Stimulated activated CD4-positive, alpha-beta T cell treated with anti-CD3 and anti-CD28 coated beads, Interleukin-12 subunit alpha, Interleukin-12 subunit beta, amount 100 ng/mL, for 24 hours (primary cell): Measurements from ENCODE around the gene PODXL2.

Source experiments
- DNase-seq, 2 experiments: peaks; one replicate each; pipeline ENCODE4 v3.0.0-alpha.2; 2020; ENCODE audit warnings: low read depth in 2 of 2

PODXL2 gene

DNA sequence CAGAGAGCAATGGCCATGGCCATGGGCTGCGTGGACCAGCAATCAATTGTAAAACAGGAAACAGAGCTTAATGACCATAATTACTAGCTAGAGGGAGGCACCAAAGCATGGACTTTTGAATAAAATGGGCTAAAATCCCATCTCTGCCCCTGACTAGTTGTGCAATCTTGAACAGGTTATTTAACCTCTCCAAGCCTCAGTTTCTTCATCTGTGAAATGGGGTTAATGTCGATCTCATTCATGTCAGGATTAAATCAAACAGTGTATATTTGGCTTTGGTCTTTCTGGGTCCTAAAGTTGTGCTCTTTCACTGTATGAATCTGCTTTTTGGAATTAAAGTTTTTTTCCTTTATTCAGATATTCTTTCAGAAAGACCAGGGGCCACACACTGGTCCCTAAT, 79.9 kb downstream of the PODXL2 start:
- no peak for DNase-seq

DNA sequence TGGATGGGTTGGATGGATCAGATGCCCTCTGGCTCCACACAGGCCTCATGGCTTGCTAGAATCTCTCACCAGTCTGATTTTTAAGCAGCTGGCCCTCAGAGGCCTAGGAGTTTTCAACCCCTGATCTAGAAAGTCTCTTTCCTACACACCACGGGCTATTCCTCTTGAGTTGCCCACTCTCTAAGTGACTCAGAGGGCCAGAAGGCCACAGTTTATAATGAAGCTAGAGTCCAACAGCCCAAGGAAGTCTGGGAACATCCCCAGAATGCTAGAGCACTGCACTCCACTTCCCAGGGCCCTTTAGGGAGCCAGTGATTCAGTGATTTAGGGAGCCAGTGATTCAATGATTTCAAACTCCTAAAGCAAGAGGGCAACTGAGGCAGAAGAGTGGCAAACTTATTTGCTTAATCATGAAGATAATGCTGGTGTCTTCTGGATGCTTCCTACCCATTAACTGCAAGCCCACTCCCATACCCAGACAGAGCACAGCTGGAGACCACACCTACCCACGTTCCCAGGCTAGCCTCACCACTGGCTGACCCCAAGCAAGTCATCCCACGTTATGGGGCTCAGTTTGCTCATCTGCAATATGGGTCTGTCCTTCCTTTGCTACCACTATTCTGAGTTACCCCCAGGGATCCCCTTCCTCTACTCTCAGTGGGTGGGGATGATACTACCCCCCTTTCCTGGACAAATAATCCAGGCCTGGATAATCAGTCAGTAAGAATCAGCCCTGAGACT, 80.5 kb downstream of the PODXL2 start:
- no peak for DNase-seq

DNA sequence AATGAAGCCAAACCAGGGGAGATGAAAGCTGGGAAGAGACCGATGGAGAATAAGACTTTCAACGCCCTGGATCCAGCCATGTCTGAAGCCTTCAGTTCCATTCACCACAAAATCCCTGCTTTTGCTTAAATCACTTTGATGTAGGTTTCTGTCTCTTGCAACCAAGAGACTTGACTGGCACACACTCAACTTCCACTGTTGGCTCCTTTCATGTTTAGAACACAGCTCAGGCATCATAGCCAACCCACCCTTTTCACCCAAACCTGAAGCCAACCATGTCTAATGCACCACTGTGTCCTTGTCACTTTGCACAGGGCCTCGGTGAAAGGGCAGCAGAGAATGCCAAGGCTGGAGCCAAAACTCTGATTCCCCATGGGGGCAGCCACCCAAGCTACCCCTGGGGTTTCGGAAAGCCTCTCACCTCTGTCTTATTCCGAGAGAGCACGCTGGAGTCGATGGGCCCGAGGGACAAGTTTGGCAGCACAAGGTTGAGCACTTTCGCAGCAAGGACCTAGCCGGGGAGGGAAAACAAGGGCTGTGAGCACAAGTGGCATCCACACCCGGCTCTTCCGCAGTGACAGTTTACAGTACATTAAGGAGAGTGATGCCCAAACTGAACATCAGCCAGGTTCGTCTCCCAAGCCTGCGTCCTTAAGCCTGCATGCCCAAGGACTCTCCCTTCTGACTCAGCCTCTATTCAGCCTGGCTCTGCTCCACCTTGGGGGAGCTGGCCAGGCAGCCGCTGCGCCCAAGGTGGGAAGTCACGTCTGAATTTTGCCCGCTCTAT, 81.4 kb downstream of the PODXL2 start:
- DNase-seq, result no peak

DNA sequence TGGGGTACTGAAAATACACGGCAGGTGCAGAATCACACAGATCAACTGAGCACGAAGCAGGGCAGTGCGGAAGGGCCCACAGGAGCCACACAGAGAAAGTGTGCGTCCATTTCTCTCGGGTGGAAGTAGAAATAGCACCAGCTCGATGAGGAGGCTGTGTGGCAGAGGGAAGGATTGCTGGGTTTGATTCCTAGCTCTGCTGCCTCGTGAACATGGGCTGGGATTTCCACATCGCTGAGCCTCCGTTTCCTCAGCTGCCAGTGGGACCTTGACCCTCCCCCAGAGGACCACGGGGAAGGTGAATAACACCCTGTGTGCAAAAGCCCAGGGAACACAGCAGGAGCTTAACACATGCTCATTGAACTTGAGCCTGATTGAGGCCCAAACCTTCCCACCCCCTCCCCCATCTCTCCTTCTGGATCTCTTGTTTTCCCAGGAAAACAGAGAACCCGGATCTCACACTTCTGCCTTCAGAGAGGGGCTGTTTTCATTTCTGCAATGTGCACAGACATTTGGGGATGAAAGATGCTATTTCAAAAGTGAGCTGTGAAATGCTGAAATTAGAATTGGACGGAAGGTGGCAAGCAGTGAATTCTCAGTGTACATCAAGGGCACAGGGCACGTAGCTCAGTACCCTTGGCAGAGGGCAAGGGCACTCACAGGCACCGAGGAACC, 82.2 kb downstream of the PODXL2 start:
- DNase-seq, result no peak

DNA sequence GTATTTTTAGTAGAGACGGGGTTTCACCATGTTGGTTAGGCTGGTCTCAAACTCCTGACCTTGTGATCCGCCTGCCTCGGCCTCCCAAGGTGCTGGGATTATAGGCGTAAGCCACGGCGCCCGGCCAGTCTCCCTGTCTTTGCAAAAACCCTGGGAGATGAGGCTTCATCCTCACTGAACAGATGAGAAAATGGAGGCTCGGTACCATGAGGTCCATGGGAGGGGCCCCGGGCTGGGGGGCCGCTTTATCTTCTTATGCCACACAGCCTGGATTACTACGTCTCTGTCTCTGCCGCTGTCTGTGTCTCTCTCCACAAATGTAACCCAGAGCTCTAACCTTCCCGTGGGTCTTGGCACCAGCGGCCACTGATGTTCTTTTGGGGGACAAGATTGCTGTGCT, 82.9 kb downstream of the PODXL2 start:
- DNase-seq, result no peak

DNA sequence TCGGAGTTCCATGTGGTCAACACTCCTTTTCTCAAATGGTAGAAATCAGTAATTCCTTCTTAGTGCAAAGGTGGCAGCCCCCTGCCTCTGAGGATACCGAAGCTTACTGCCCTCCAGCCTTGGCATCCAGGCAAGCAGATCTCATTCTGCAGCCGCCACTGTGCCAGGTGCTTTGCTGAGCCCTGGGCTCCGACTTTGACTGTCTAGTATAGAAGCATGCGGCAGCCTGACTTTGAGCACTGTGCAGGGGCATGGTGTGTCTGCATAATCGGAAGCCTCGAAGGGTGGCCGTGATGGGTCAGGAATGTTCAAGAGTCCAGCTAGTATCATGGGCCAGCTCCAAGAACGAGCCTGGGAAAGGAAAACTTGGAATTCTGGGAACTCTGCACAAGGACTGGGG, 83.5 kb downstream of the PODXL2 start:
- DNase-seq, result no peak

DNA sequence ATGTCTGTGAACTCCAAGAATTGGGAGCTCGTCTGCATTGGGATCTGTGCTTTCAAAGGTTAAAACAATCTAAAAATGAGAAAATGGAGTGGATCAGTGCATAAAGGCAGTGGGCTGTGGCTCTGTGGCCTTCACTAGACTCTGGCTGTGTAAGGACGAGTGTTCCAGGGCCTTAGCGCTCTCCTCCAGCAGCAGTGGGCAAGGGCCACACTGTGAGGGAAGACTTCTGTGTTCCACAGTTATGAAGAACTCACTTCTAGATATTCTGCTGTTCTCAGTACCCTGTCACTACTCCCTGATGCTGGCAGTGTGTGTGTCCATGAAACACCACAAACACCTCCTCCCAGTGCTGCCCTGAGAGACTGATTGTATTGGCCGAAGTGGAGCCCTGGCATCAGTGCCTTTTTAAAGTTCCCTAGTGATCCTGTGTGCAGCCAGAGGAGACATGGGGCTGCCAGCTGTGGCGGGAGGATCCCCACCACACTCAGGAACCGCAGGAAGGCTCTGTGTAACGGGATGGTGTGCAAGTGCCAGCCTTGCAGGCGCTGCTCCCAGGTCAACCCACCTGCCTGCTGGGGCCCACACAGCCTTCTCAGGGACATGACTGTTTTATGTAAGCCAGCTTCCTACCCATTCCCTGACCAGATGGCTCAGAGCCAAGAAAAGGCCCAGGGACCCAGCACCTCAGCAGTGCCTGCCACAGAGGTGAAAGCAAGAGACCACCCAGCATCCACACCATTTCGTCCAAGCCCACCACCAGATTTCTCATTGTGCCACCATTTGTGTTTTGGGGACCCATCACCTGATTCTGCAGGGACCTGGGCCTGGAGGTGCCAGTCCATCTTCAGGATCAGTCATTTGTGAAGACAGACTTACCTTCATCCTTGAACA, 84.1 kb downstream of the PODXL2 start:
- DNase-seq, result no peak

DNA sequence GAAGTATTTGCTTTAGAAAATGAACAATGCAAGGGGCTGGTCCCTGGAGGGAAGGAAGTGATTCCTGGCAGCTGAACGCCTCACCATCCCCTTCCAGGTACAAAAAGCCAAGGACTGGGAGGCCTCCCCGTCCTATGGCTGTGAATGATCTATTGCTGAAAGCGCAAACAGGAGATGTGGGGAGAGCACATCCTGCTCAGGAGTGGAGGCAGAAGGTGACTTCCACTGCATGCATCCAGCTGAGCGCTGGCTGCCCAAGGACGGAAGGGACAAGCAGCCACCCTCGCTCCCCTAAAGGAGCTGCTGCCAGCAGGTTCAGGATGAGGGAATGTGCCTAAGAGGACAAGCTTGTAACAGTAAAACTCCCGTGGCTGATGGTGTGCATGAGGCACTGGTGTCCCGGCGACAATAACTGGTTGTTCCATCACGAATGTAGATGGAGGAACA, 85.2 kb downstream of the PODXL2 start:
- no peak for DNase-seq

DNA sequence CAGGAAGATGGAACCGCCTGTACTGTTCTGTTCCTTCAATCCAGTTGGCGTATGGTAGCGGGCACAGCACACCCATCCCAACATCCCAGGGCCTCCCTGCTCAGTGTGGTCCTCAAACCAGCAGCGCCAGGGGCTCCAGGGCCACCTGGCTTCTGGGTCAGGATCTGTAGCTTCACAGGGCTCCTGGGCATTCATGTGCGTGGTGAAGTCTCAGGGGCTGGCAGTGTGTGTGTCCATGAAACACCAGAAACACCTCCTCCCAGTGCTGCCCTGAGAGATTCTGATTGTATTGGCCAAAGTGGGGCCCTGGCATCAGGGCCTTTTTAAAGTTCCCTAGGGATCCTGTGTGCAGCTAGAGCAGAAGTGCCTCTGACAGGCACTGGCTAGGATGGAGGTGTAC, 85.9 kb downstream of the PODXL2 start:
- DNase-seq, result no peak

DNA sequence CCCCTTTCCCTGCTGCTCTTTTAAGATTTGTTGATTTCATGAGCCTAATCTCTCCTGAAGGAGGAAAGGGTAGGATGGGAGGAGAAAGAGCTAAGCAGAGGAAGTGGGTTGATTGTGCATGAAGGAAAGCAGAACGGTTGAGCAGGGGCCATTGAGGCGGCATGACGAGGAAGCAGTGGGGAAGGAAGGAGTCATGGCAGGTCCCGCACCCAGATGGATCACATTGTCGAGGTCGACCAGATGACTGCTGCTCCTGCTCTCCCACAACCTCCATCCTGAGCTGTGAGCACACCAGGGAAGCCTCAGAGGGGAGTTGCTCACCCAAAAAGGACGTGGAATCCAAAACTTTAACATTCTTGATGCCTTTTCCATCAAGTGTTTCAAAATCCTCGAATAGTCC, 86.5 kb downstream of the PODXL2 start:
- no peak for DNase-seq

DNA sequence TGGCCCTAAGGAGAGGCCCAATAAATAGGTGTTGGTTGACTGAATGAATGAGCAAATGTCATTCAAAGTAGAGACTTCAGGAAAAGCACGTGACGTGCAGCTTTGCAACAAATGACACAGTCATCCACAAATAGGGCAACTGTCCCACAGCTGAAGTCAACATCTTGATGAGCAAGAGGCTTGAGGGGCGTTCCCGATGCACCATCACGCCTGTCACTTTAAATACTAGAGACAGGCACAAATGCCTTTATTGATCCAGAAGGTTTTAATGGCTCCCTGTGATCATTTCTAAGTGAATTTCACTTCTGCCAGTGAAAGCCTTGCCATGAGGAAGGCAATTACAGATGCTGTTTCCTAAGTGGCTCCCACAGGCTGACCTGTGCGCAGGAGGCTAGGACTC, 87.4 kb downstream of the PODXL2 start:
- no peak for DNase-seq

DNA sequence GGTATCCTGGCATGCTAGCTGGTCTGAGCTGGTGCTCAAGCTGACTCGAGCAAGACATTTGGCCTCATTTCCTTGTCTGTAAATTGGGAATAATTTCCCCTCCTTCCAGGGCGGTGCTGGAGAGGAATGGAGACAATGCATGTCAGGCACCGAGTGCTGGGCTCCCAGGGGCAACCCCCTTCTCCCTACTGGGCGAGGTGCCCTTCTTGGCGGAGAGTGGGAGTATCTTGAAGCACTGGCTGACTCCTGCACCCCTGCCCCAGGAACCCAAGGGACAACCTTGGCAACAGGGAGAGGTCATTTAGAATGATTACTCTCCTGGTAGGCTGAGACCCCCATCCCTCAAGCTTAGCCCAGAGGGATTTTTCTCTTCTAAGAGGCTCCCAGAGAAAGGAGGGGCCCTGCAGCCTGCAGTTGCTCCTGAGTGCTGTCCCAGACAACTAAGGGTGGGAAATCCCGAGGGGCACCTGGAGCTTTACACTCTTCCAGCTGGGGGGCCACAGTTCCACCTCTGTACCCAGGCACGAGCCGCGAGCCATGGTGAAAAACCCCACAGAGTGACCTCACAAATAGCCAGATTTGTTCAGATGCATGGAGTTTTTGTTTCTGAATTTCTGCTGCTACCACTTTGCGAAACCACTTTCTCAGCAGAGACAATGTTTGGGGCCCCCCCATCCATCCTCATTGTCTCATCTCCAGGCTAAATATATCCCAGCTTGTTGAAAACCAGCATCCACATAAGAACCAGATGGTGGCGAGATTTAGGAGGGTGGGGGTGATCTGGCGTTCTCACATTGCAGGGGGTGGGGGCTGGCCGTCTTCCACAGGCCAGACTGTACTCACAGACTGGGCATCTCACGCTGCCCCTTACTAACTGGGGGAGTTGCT, 88.6 kb downstream of the PODXL2 start:
- DNase-seq, result no peak

DNA sequence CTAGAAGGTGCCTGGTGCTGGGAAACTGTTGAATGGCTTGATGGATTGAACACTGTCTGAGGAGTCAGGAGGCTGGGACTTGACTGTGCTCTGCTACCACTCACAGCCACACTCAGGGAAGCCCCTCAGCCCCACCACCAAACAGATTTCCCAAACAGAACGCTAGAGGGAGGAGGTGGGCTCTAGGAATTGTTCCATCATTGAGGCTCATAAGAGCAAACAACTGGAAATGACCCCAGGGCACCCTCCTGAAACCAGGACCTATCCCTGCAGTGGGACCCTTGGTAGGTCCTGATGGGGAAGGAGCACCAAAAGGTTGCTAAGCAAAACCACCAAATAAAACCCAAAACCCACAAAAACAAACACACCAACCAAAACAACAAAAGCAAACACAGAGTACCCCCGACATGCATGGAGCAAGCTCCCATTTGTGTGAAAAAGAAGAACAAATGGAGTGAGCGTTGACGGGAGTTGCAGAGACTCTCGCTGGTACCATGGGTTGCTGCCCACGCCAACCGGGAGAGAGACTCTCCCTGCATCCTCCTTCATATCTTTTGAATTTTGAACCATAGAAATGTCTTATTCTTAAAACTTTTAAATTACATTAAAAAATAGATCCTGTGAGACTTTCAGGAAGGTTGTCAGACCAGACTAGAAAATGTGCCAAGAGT, 89.4 kb downstream of the PODXL2 start:
- DNase-seq, result no peak

DNA sequence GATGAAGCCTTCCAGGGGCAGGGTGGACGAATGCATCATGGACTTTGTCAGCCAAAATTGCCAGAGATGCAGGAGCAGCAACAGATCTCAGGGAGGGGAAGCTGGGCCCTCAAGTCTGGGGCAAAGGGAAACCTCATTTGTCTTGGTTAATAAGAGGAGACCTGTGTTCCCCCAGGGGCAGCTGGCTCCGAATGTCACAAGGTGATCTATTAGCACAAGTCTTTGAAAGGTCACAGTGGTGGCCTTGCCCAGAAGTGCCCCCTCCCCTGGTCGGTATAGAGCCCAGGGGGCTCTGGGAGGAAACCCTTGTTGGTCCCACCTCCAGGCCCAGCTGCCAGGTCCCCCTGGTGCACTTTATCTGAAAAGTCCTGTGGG, 89.9 kb downstream of the PODXL2 start:
- no peak for DNase-seq

DNA sequence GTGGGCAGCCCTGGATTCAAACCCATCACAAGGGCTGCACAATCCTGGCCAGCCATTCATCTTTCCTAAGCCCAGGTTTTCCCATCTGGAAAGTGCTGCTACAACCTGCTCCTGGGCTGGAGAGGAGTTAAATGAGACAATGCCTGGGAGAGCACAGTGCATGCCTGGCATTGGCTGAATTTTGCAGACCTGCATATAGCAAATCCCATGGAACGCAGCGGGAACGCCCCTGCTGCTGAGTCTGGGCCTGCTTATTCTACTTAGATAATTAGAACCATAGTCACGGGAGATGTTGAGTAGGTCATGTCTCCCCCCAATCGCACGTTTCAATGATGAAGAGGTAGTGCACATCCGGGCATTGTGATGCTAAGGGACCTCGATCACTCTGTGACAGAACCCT, 90.4 kb downstream of the PODXL2 start:
- DNase-seq, result no peak

DNA sequence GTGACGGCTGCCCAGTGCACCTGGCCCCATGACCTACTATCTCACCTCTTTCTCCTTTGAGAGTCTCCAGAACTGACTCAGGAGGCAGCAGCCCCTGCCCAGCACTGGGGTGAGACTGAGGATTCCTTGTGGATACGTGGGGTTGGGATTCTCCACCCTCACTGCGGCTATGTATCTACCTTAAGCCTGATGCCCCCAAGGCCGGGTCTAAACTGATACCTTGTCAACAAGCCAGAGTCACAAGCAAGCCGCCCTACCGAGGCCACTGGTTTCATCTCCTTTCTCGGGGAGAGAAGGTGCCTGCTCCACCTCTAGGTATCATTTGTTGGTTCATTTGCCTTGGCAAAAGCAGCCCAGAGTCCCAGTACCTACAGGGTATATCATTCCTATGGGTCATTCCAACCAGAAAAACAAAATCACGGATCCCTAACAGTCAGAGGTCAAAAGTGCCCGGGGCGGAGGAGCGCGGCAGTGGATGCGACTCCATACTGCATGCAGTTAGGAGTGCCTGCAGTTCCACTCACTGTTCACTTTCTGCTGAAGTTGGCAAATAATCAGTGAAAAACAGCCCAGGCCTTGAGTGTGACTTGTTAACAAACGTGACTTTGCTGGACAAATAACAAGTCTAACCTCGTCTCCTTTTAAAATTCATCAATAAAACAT, 91.3 kb downstream of the PODXL2 start:
- DNase-seq, result no peak

DNA sequence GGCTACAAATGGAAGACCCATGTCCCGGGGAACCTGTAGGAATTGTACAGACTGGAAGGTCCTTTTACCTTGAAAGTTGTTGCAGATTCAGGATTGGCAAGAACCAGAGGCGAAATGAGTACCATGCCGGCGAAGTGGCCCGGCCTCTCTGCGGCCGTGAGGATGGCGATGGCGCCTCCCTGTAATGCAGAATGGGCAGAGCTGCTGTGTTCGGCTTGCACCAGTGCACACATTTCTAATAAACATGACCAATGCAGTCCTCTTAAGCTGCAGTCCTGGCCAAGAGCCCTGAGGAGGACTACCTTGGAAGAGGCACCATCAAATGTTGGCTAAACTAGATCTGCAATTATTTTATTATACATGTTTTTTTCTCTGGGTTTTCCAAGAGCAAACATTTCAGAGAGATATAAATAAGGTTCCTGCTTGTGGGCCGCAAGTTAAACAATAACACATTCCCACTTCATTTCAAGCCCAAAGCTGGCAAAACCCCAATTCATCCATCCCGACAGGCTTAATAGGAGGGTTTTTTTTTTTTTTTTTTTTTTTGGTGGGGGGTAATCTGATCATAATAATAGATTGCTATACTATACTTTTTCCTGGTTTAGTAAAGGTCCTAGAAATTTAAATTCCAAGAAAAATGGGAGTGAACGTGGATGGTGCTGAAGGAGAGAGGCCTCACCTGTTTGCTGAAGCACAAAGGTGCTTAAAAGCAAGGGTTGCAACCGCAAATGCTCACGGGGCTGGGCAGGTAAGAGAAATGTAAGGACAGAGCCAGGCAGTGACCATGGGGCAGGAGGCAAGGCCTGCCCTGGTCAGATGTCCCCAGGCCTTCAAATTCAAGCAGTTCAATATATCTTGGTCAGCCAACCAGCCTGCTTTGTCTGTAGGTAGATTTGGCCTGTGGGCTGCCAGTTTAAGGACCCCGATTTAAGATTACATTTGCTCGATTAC, 92.3 kb downstream of the PODXL2 start:
- DNase-seq, result no peak

DNA sequence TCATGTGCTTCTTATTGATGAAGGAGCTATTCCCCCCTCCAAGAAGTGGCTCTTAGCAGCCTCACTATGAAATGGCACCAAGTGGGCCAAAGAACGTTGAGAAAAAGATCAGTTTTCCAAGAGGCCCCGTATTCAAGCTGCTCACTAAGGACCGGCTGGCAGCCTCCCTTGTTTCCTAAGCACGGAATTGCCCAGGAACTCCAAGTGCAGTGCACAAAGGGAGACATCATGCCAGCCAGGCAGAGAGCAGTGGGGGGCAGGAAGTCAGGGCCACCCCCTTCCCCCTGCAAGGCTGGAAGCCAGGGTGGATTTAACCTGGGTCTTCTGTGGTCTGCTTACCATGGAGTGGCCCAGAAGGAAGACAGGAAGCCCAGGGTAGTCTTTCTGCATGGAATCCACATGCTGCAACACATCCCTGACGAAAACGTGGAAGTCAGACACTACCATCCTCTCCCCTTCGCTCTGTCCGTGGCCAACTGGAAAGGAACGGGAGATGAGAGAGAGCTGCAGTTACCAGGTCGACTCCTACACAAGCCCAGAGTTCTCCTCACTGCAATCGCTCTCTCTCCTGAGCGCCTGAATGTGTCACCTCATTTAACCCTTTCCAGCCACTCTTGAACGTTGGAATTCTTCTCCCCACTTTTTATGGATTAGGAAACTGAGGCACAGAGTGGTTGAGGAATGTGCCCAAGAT, 93.3 kb downstream of the PODXL2 start:
- DNase-seq, result no peak
